Fibroblast of lung (primary cell): ENCODE measurements around the gene TSPAN18.

ENCODE experiments used
- EZH2 ChIP-seq: IDR thresholded peaks from 2 replicates; pipeline ENCODE4 v1.5.1; 2012; ENCODE audit warnings: low read length, control low read depth, mild to moderate bottlenecking; ENCODE audit errors: missing control alignments
- TF ChIP-seq, protein P1 (sequence below), 2 donors: IDR thresholded peaks in 1 of 2; conservative IDR thresholded peaks in 1 of 2; 1 replicate in 1 of 2; 2 replicates in 1 of 2; pipeline ENCODE4 v1.5.1; 2011 to 2012; ENCODE audit warnings: low read length in 2 of 2, control low read depth in 1 of 2, inconsistent platforms in 1 of 2, low read depth in 1 of 2, mild to moderate bottlenecking in 1 of 2

GRCh38 chr11:44782478-44782877, 55.7 kb downstream of the TSPAN18 start:
- TF ChIP-seq, protein P1, sequence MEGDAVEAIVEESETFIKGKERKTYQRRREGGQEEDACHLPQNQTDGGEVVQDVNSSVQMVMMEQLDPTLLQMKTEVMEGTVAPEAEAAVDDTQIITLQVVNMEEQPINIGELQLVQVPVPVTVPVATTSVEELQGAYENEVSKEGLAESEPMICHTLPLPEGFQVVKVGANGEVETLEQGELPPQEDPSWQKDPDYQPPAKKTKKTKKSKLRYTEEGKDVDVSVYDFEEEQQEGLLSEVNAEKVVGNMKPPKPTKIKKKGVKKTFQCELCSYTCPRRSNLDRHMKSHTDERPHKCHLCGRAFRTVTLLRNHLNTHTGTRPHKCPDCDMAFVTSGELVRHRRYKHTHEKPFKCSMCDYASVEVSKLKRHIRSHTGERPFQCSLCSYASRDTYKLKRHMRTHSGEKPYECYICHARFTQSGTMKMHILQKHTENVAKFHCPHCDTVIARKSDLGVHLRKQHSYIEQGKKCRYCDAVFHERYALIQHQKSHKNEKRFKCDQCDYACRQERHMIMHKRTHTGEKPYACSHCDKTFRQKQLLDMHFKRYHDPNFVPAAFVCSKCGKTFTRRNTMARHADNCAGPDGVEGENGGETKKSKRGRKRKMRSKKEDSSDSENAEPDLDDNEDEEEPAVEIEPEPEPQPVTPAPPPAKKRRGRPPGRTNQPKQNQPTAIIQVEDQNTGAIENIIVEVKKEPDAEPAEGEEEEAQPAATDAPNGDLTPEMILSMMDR (conservative IDR thresholded peaks at IDR 0.05 in 1 of 2, IDR thresholded peaks at IDR 0.05 in 1 of 2; ENCODE audit: low read depth in 1 of 2, low read length in 2 of 2), result no peak
- TF ChIP-seq EZH2, result no peak
